ENCODE measurements around the gene CMSS1.

GRCh38 chr3:99895131-99895696 is 77.6 kb downstream of the CMSS1 start:
- TF ChIP-seq CTCF (conservative IDR thresholded peaks at IDR 0.05) (no peak), ZFX (IDR thresholded peaks at IDR 0.05) (no peak)

Measured in C4-2B (cell line).